DND-41 (cell line): Measurements from ENCODE around the gene HAUS7.

Experiments
- EZH2 ChIP-seq: IDR thresholded peaks from 3 replicates; pipeline ENCODE4 v1.6.1; 2012; ENCODE audit warnings: borderline replicate concordance, low read depth, mild to moderate bottlenecking, moderate library complexity, low read length, inconsistent platforms; ENCODE audit not compliant: severe bottlenecking
- TF ChIP-seq, protein P1 (sequence below): IDR thresholded peaks from 2 replicates; pipeline ENCODE4 v1.5.1; 2012; ENCODE audit warnings: borderline replicate concordance, low read length, moderate library complexity, mild to moderate bottlenecking; ENCODE audit not compliant: poor library complexity, severe bottlenecking; ENCODE audit errors: extremely low read depth

DNA sequence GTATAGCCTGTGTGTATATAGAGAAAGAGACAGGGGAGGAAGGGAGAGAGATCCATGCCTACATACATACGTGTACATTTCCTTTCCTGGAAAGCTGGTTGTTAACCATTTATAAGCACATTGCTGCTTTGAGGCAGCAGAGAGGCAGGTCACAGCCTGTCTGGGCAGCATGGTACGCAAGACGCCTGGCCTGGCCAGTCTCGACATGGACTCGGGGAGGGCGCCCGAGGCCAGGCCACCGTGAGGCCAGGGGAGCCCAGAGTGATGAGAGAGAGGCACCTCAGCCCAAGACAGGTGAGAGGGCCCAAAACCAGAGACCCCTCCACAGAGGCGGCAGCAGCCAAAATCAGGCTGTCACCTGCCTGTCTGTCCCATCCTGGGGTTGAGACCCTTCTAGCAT, 28.4 kb downstream of the HAUS7 start:
- no peak for TF ChIP-seq EZH2
- TF ChIP-seq, protein P1, sequence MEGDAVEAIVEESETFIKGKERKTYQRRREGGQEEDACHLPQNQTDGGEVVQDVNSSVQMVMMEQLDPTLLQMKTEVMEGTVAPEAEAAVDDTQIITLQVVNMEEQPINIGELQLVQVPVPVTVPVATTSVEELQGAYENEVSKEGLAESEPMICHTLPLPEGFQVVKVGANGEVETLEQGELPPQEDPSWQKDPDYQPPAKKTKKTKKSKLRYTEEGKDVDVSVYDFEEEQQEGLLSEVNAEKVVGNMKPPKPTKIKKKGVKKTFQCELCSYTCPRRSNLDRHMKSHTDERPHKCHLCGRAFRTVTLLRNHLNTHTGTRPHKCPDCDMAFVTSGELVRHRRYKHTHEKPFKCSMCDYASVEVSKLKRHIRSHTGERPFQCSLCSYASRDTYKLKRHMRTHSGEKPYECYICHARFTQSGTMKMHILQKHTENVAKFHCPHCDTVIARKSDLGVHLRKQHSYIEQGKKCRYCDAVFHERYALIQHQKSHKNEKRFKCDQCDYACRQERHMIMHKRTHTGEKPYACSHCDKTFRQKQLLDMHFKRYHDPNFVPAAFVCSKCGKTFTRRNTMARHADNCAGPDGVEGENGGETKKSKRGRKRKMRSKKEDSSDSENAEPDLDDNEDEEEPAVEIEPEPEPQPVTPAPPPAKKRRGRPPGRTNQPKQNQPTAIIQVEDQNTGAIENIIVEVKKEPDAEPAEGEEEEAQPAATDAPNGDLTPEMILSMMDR: no peak
